PC-3 (cell line): ENCODE data around the gene UFM1. TPM values are rescaled to one million over a fixed set of nuclear protein-coding genes. Genes with fewer than 3 reads are reported as not detected.

Experiments
- ATAC-seq: fragments of 200-7000 bp; cut with Tn5 transposase; 2 replicates; pipeline ENCODE4 v1.9.1; 2020; ENCODE audit warnings: mild to moderate bottlenecking, moderate library complexity
- BruUV-seq: library from RNA; stranded (reverse); fragments of 400-500 nt; replicated peaks from 2 replicates; lab custom pipeline; 2021; lab: Mats Ljungman, UMichigan
- CTCF ChIA-PET: fragments of 300-600 bp; sonication (Branson Sonifier 250); formaldehyde crosslinking; loops from one replicate; lab custom pipeline; 2022; ENCODE audit warnings: antibody characterized with exemption; lab: Charles Lee
- POLR2A ChIA-PET: fragments of 300-600 bp; sonication (Branson Sonifier 250); formaldehyde crosslinking; loops from one replicate; lab custom pipeline; 2022; ENCODE audit warnings: antibody characterized with exemption; ENCODE audit not compliant: unreplicated experiment; lab: Charles Lee
- DNase-seq: peaks from one replicate; pipeline ENCODE4 v3.0.0-alpha.2; 2015
- H2AFZ ChIP-seq: fragments of 300-600 bp; sonication (generic); 2 replicates; pipeline ENCODE4 v1.6.0; 2016; ENCODE audit warnings: antibody characterized with exemption, low read length
- H3F3A ChIP-seq: fragments of 300-600 bp; sonication (generic); one replicate; pipeline ENCODE4 v1.6.0; 2017; ENCODE audit warnings: antibody characterized with exemption, low read length, control low read depth, mild to moderate bottlenecking; ENCODE audit not compliant: unreplicated experiment
- H3K27ac ChIP-seq: fragments of 300-600 bp; sonication (generic); 2 replicates; pipeline ENCODE4 v1.5.1; 2016; ENCODE audit warnings: mild to moderate bottlenecking, low read length
- H3K27me3 ChIP-seq: fragments of 300-600 bp; sonication (generic); 2 replicates; pipeline ENCODE4 v1.6.1; 2016; ENCODE audit warnings: low read length, mixed read lengths
- H3K36me3 ChIP-seq: fragments of 300-600 bp; sonication (generic); 2 replicates; pipeline ENCODE4 v1.6.1; 2016; ENCODE audit warnings: low read depth, mixed run types, low read length, mixed read lengths
- H3K4me1 ChIP-seq: fragments of 300-600 bp; sonication (generic); 2 replicates; pipeline ENCODE4 v1.5.1; 2016; ENCODE audit warnings: low read length; ENCODE audit not compliant: insufficient read depth
- H3K4me2 ChIP-seq: fragments of 300-600 bp; sonication (generic); 2 replicates; pipeline ENCODE4 v1.6.0; 2016; ENCODE audit warnings: low read length
- H3K4me3 ChIP-seq: fragments of 300-600 bp; sonication (generic); 2 replicates; pipeline ENCODE4 v1.5.1; 2016; ENCODE audit warnings: mild to moderate bottlenecking, low read length, mixed read lengths
- H3K79me2 ChIP-seq: fragments of 300-600 bp; sonication (generic); 2 replicates; pipeline ENCODE4 v1.6.1; 2017; ENCODE audit warnings: low read length, mixed read lengths
- H3K9ac ChIP-seq: fragments of 300-600 bp; sonication (generic); 2 replicates; pipeline ENCODE4 v1.6.0; 2016; ENCODE audit warnings: mild to moderate bottlenecking, low read length
- H3K9me2 ChIP-seq: fragments of 300-600 bp; sonication (generic); replicated peaks from 2 replicates; pipeline ENCODE4 v1.6.1; 2016; ENCODE audit warnings: mixed run types, low read length, mixed read lengths
- H3K9me3 ChIP-seq: fragments of 300-600 bp; sonication (generic); 2 replicates; pipeline ENCODE4 v1.6.1; 2016; ENCODE audit warnings: low read length, mixed read lengths
- H4K20me1 ChIP-seq: fragments of 300-600 bp; sonication (generic); 2 replicates; pipeline ENCODE4 v1.6.1; 2016; ENCODE audit warnings: low read length, mixed read lengths
- EZH2 ChIP-seq: fragments of 300-600 bp; sonication (generic); IDR thresholded peaks from one replicate; pipeline ENCODE4 v1.6.1; 2017; ENCODE audit warnings: antibody characterized with exemption, mild to moderate bottlenecking, low read length; ENCODE audit not compliant: unreplicated experiment
- EZH2phosphoT487 ChIP-seq: fragments of 300-600 bp; sonication (generic); IDR thresholded peaks from 2 replicates; pipeline ENCODE4 v1.6.1; 2018; ENCODE audit warnings: mild to moderate bottlenecking, antibody characterized with exemption, low read length, borderline replicate concordance
- intact Hi-C: fragments of 100-400 bp; cut with micrococcal nuclease; formaldehyde crosslinking; loops from 2 replicates; pipeline ENCODE4 v1.9.0; 2023
- total RNA-seq: library from RNA; depleted of rRNA; stranded (reverse); fragments of >200 nt; gene quantifications from 2 replicates; pipeline ENCODE4 v1.2.3, GENCODE V29; 2014
- TF ChIP-seq, protein P1 (sequence below): fragments of 300-600 bp; sonication (generic); conservative IDR thresholded peaks from 2 replicates; pipeline ENCODE4 v1.5.1; 2017; ENCODE audit warnings: antibody characterized with exemption, low read depth, mild to moderate bottlenecking, low read length

Gene UFM1
- total RNA-seq, 1 experiment from 2014 or later, result 30.3 TPM

DNA sequence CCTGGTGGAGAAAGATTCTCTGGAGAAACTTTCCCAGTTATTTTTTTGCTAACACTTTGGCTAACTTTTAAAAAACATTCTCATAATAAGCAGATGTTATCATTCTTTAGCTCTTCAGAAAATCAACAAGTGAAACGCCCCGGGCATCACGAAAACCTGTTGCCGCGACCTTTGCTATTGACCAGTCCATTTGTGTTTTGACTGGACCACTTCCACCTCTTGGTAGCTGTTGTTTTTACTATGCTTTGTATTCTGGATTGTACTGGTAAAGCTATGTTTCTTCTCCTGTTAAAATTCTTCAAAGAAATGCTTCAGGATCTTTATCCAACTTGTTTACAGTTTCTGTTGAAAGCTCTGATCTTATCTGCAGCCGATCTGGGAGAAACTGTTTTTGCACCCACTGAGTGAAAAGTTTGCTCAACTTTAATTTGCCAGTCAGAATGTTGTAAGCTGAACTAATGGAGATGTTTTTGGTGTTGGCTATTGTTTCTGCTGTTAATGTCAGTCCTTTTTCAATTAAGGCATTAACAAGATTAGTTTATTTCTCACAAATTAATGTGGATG lies 23.3 kb downstream of the UFM1 start:
- TF ChIP-seq EZH2phosphoT487, result no peak
- no peak for TF ChIP-seq EZH2
- no TSS peak for BruUV-seq
- ATAC-seq (no peak), DNase-seq (no peak)
- Histone ChIP-seq H3K9ac (no peak overlapping the region), H3K4me1 (peaks cover 5% of the 10 kb centered on the region), H2AFZ (no peak overlapping the region), H3K27me3 (no peaks in the 10 kb centered on the region), H3K4me3 (no peak overlapping the region), H3K27ac (no peak overlapping the region), H3K36me3 (no peaks in the 10 kb centered on the region), H3K9me3 (no peaks in the 10 kb centered on the region), H3K9me2 (no peaks in the 10 kb centered on the region), H3K79me2 (no peaks in the 10 kb centered on the region), H3K4me2 (no peak overlapping the region), H4K20me1 (no peaks in the 10 kb centered on the region), H3F3A (no peaks in the 10 kb centered on the region)
- ChIA-PET CTCF (no interaction called here), POLR2A (no interaction called here)
- intact Hi-C loops, result no loop called here

- Histone ChIP-seq H3F3A (no peaks in the 10 kb centered on the region), H2AFZ (no peak overlapping the region), H3K4me1 (no peaks in the 10 kb centered on the region), H3K4me2 (no peak overlapping the region), H3K27me3 (no peaks in the 10 kb centered on the region), H3K4me3 (no peak overlapping the region), H3K9me3 (no peaks in the 10 kb centered on the region), H3K9ac (no peak overlapping the region), H3K27ac (no peak overlapping the region), H3K79me2 (no peaks in the 10 kb centered on the region), H3K36me3 (no peaks in the 10 kb centered on the region), H3K9me2 (no peaks in the 10 kb centered on the region), H4K20me1 (no peaks in the 10 kb centered on the region)
- no TSS peak for BruUV-seq
- CTCF ChIA-PET, result interaction anchor here (0.7 kb wide), 1 partner anchor 974 kb away, joined by 4 read pairs; no protein-coding TSS in a partner anchor
- TF ChIP-seq, protein P1, sequence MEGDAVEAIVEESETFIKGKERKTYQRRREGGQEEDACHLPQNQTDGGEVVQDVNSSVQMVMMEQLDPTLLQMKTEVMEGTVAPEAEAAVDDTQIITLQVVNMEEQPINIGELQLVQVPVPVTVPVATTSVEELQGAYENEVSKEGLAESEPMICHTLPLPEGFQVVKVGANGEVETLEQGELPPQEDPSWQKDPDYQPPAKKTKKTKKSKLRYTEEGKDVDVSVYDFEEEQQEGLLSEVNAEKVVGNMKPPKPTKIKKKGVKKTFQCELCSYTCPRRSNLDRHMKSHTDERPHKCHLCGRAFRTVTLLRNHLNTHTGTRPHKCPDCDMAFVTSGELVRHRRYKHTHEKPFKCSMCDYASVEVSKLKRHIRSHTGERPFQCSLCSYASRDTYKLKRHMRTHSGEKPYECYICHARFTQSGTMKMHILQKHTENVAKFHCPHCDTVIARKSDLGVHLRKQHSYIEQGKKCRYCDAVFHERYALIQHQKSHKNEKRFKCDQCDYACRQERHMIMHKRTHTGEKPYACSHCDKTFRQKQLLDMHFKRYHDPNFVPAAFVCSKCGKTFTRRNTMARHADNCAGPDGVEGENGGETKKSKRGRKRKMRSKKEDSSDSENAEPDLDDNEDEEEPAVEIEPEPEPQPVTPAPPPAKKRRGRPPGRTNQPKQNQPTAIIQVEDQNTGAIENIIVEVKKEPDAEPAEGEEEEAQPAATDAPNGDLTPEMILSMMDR, result no peak
- no peak for TF ChIP-seq EZH2
- TF ChIP-seq EZH2phosphoT487, result no peak
- DNase-seq (no peak), ATAC-seq (no peak)
- POLR2A ChIA-PET, result no interaction called here
- intact Hi-C loops, result no loop called here
Measured at GRCh38 chr13:38376546-38376945, 26.9 kb downstream of the UFM1 start.

DNA sequence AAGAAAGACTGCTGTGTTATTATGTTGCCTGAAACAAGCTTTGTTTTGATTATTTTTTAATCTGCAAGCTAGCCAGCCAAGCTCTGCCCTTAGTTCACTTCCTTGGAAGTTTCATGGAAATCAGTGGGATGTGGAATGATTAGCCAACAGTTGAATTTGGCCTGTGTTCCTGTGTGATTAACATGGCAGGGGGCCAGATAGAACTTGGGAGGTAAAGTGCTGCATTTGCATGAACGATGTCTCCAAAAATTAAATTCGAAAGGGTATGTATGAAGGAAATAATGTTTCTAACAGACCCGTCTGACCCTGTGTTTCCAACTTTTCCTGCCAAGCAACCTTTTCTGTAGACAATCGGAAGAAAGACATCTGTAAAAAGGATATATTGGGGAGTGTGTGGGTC lies 32.2 kb downstream of the UFM1 start:
- POLR2A ChIA-PET, result no interaction called here
- no TSS peak for BruUV-seq

More for the DNA sequence above, 32.2 kb downstream of the UFM1 start:
- no peaks in the 10 kb centered on the region for H3K36me3 ChIP-seq
- no peaks in the 10 kb centered on the region for H3K9me3 ChIP-seq
- no peak overlapping the region for H3K4me2 ChIP-seq
- ATAC-seq, result no peak
- no peaks in the 10 kb centered on the region for H3K27me3 ChIP-seq
- intact Hi-C loops, result no loop called here
- H4K20me1 ChIP-seq, result no peaks in the 10 kb centered on the region
- H3K79me2 ChIP-seq, result no peaks in the 10 kb centered on the region
- H2AFZ ChIP-seq, result no peak overlapping the region
- no peak overlapping the region for H3K27ac ChIP-seq
- no peaks in the 10 kb centered on the region for H3F3A ChIP-seq
- no peaks in the 10 kb centered on the region for H3K4me1 ChIP-seq
- H3K4me3 ChIP-seq, result no peak overlapping the region
- DNase-seq, result no peak
- H3K9me2 ChIP-seq, result no peaks in the 10 kb centered on the region
- TF ChIP-seq EZH2 (no peak), EZH2phosphoT487 (no peak)
- TF ChIP-seq, protein P1, result no peak
- CTCF ChIA-PET, result no interaction called here
- H3K9ac ChIP-seq, result no peak overlapping the region
